ENCODE results near the gene CCDC148.

Gene CCDC148

DNA sequence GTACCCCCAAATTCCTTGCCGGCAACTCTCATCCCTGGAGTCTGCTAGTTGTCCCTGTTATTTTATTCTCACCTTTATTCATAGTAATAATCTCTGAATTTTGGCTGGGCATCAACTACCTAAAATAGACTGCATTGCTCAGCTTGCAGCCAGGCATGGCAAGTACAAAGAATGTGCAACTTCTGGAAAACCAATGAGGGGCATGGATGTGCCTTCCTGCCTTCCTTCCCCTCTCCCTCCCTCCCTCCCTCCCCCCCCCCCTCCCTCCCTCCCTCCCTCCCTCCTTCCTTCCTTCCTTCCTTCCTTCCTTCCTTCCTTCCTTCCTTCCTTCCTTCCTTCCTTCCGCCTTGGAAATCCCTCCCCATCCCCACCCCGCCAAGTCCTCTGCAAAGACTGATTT is 162.8 kb downstream of the CCDC148 start:
- Mint-ChIP-seq H3K36me3 (ENCODE audit: low read depth) (no peaks in the 10 kb centered on the region), H3K27ac (no peak overlapping the region), H3K4me3 (no peak overlapping the region)

GRCh38 chr2:158291544-158292180 is 164.9 kb downstream of the CCDC148 start:
- Mint-ChIP-seq H3K4me3 (no peak overlapping the region), H3K4me1 (ENCODE audit: low read depth) (no peaks in the 10 kb centered on the region), H3K27ac (no peak overlapping the region), H3K36me3 (ENCODE audit: low read depth) (no peaks in the 10 kb centered on the region), H3K27me3 (peaks cover 2% of the 10 kb centered on the region), H3K9me3 (no peaks in the 10 kb centered on the region)
- DNase-seq, result no peak

More for the DNA sequence above, 162.8 kb downstream of the CCDC148 start:
- no peak for DNase-seq
- no peaks in the 10 kb centered on the region for H3K4me1 Mint-ChIP-seq (ENCODE audit: low read depth)
- H3K27me3 Mint-ChIP-seq, result peaks cover 2% of the 10 kb centered on the region
- no peaks in the 10 kb centered on the region for H3K9me3 Mint-ChIP-seq

GRCh38 chr2:158290225-158290624 is 166.3 kb downstream of the CCDC148 start:
- H3K4me3 Mint-ChIP-seq, result no peak overlapping the region
- peaks cover 2% of the 10 kb centered on the region for H3K27me3 Mint-ChIP-seq
- no peaks in the 10 kb centered on the region for H3K36me3 Mint-ChIP-seq (ENCODE audit: low read depth)
- H3K4me1 Mint-ChIP-seq (ENCODE audit: low read depth), result no peaks in the 10 kb centered on the region
- no peak overlapping the region for H3K27ac Mint-ChIP-seq
- DNase-seq, result no peak
- H3K9me3 Mint-ChIP-seq, result no peaks in the 10 kb centered on the region

GRCh38 chr2:158276619-158277471 is 179.7 kb downstream of the CCDC148 start:
- DNase-seq, result no peak
- H3K4me3 Mint-ChIP-seq, result no peak overlapping the region
- no peaks in the 10 kb centered on the region for H3K9me3 Mint-ChIP-seq
- H3K36me3 Mint-ChIP-seq (ENCODE audit: low read depth), result no peaks in the 10 kb centered on the region
- H3K27me3 Mint-ChIP-seq, result peaks cover 2% of the 10 kb centered on the region
- H3K4me1 Mint-ChIP-seq (ENCODE audit: low read depth), result no peaks in the 10 kb centered on the region
- no peak overlapping the region for H3K27ac Mint-ChIP-seq

DNA sequence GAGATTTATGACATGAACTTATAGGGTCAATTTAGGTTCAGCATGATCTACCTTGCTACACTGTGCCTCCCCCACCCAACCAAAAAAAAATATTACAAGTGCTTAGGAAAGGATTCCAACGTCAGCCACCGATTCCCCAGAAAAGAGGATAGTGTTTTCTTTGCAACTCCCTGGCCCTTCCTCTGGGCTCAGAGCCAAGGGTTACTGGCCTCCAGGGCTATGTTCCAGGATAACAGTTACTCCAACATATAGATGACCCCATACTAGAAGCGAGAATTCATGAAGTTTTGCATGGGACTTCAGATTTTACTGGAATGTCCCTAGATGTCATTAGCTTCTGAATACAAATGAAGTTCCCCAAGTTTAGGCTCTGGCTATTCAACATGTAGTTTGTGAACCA is 182.8 kb downstream of the CCDC148 start:
- H3K36me3 Mint-ChIP-seq (ENCODE audit: low read depth), result no peaks in the 10 kb centered on the region
- H3K4me1 Mint-ChIP-seq (ENCODE audit: low read depth), result no peaks in the 10 kb centered on the region
- no peak overlapping the region for H3K27ac Mint-ChIP-seq
- H3K4me3 Mint-ChIP-seq, result no peak overlapping the region
- no peak for DNase-seq
- H3K27me3 Mint-ChIP-seq, result peaks cover 6% of the 10 kb centered on the region
- no peaks in the 10 kb centered on the region for H3K9me3 Mint-ChIP-seq

GRCh38 chr2:158270536-158270935 is 186.0 kb downstream of the CCDC148 start:
- no peaks in the 10 kb centered on the region for H3K4me1 Mint-ChIP-seq (ENCODE audit: low read depth)
- no peak for DNase-seq
- no peak overlapping the region for H3K27ac Mint-ChIP-seq
- H3K36me3 Mint-ChIP-seq (ENCODE audit: low read depth), result no peaks in the 10 kb centered on the region
- H3K27me3 Mint-ChIP-seq, result peaks cover 10% of the 10 kb centered on the region
- H3K9me3 Mint-ChIP-seq, result no peaks in the 10 kb centered on the region
- no peak overlapping the region for H3K4me3 Mint-ChIP-seq

DNA sequence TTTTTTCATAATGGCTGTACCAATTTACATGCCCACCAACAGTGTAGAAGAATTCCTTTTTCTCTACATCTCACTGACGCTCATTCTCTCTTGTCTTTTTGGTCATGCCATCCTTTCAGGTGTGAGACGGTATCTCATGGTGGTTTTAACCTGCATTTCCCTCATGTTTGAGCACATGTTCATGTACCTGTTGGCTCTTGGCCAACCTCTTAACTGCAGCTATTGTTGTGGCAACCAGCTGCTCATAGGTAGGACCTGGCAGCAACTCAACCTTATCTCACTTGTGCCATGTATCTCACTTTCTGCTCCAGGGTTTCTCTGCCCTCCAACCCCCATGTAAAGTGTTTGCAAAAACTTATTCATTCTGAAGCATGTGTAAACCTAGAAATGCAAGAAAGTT is 187.4 kb downstream of the CCDC148 start:
- Mint-ChIP-seq H3K36me3 (ENCODE audit: low read depth) (no peaks in the 10 kb centered on the region), H3K27ac (no peak overlapping the region), H3K9me3 (no peaks in the 10 kb centered on the region), H3K27me3 (peaks cover 10% of the 10 kb centered on the region), H3K4me1 (ENCODE audit: low read depth) (no peaks in the 10 kb centered on the region), H3K4me3 (no peak overlapping the region)
- no peak for DNase-seq

DNA sequence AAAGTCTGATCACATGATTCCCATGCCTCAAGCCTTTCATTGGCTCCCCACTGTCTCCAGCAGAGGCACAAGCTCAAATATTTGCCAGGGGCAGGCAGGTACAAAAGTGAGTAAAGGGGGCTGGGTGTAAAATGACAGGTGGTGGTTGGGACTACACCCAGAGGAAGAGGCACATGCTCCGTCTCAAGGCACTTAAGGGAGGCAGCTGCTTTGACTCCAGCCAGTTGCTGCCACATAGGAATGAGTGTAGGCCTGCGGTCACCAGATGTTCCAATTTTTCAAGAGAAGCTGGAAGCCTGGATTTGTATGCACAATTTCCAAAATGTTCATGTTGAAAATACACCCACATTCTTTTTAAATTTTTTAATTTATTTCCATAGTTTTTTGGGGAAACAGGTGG is 190.4 kb downstream of the CCDC148 start:
- Mint-ChIP-seq H3K27me3 (peaks cover 3% of the 10 kb centered on the region), H3K4me1 (ENCODE audit: low read depth) (no peaks in the 10 kb centered on the region), H3K4me3 (no peak overlapping the region), H3K27ac (no peak overlapping the region), H3K36me3 (ENCODE audit: low read depth) (no peaks in the 10 kb centered on the region), H3K9me3 (no peaks in the 10 kb centered on the region)
- no peak for DNase-seq

GRCh38 chr2:158255257-158255656 is 201.3 kb downstream of the CCDC148 start:
- Mint-ChIP-seq H3K27me3 (peaks cover 34% of the 10 kb centered on the region), H3K36me3 (ENCODE audit: low read depth) (no peaks in the 10 kb centered on the region), H3K9me3 (no peaks in the 10 kb centered on the region), H3K4me1 (ENCODE audit: low read depth) (no peaks in the 10 kb centered on the region), H3K27ac (no peak overlapping the region), H3K4me3 (no peak overlapping the region)
- DNase-seq, result no peak

GRCh38 chr2:158253170-158253569 is 203.4 kb downstream of the CCDC148 start:
- Mint-ChIP-seq H3K4me1 (ENCODE audit: low read depth) (no peaks in the 10 kb centered on the region), H3K9me3 (no peaks in the 10 kb centered on the region), H3K27me3 (peaks cover 22% of the 10 kb centered on the region), H3K36me3 (ENCODE audit: low read depth) (no peaks in the 10 kb centered on the region), H3K27ac (no peak overlapping the region), H3K4me3 (no peak overlapping the region)
- DNase-seq, result no peak

DNA sequence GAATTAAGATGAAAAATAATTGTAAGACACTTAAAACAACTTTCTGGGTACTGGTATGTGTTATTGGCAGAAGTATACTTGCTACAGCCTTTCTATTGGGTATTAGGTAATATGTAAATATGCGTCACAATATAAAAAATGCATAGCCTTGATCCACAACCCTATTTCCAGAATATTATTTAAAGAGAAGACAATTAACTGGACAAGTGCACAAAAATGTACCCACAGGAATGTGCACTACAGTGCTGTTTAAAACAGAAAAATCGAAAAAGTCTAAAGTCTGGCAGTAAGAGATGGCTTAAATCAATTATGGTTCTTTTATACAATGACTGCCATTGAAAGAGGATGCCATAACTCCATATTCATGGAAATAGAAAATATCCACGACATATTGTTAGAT is 205.2 kb downstream of the CCDC148 start:
- Mint-ChIP-seq H3K4me1 (ENCODE audit: low read depth) (no peaks in the 10 kb centered on the region), H3K4me3 (no peak overlapping the region), H3K9me3 (no peaks in the 10 kb centered on the region), H3K27me3 (peaks cover 22% of the 10 kb centered on the region), H3K27ac (no peak overlapping the region), H3K36me3 (ENCODE audit: low read depth) (no peaks in the 10 kb centered on the region)
- no peak for DNase-seq

- Mint-ChIP-seq H3K36me3 (ENCODE audit: low read depth) (no peaks in the 10 kb centered on the region), H3K4me1 (ENCODE audit: low read depth) (no peaks in the 10 kb centered on the region), H3K27ac (no peak overlapping the region), H3K27me3 (peaks cover 4% of the 10 kb centered on the region), H3K4me3 (no peak overlapping the region), H3K9me3 (no peaks in the 10 kb centered on the region)
- DNase-seq, result no peak
These were observed 213.2 kb downstream of the CCDC148 start for GRCh38 chr2:158243392-158243791.

GRCh38 chr2:158242280-158242679 is 214.3 kb downstream of the CCDC148 start:
- no peak for DNase-seq
- no peaks in the 10 kb centered on the region for H3K4me1 Mint-ChIP-seq (ENCODE audit: low read depth)
- no peaks in the 10 kb centered on the region for H3K9me3 Mint-ChIP-seq
- H3K4me3 Mint-ChIP-seq, result no peak overlapping the region
- H3K27me3 Mint-ChIP-seq, result peaks cover 4% of the 10 kb centered on the region
- H3K36me3 Mint-ChIP-seq (ENCODE audit: low read depth), result no peaks in the 10 kb centered on the region
- H3K27ac Mint-ChIP-seq, result no peak overlapping the region

GRCh38 chr2:158240975-158241374 is 215.6 kb downstream of the CCDC148 start:
- H3K4me1 Mint-ChIP-seq (ENCODE audit: low read depth), result no peaks in the 10 kb centered on the region
- DNase-seq, result no peak
- no peak overlapping the region for H3K27ac Mint-ChIP-seq

DNA sequence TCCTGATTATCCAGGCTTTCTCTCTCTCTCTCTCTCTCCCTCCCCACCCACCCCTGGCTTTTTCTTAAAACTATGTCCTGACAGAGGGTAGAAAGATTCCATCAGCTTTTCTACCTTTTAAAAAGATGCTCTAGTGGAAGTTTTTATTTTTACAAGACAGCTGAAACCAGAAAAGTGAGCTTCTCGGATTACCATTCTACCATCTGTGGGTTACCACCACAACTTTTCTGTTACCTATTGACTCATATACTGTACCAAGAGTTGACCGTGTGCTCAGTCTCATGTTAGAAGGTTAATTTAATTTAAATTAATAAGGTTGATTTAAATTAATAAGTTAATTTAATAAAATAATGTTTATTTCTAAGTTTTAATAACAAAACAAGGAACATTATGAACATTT is 217.3 kb downstream of the CCDC148 start:
- H3K9me3 Mint-ChIP-seq, result no peaks in the 10 kb centered on the region
- H3K4me1 Mint-ChIP-seq (ENCODE audit: low read depth), result no peaks in the 10 kb centered on the region
- H3K27ac Mint-ChIP-seq, result no peak overlapping the region
- DNase-seq, result no peak
- H3K27me3 Mint-ChIP-seq, result peaks cover 8% of the 10 kb centered on the region
- H3K36me3 Mint-ChIP-seq (ENCODE audit: low read depth), result no peaks in the 10 kb centered on the region
- H3K4me3 Mint-ChIP-seq, result no peak overlapping the region

More at GRCh38 chr2:158240975-158241374, 215.6 kb downstream of the CCDC148 start:
- Mint-ChIP-seq H3K27me3 (peaks cover 4% of the 10 kb centered on the region), H3K9me3 (no peaks in the 10 kb centered on the region), H3K4me3 (no peak overlapping the region), H3K36me3 (ENCODE audit: low read depth) (no peaks in the 10 kb centered on the region)
